Stimulated activated CD8-positive, alpha-beta memory T cell treated with anti-CD3 and anti-CD28 coated beads, Interleukin-2, amount 100 ng/mL, for 48 hours (primary cell): ENCODE data around the gene FOS.
"Not testable (repeated sequence)": the region's sequence is repeated elsewhere in the genome, so short reads cannot be mapped to it uniquely, and the experiment has no call there.

ENCODE experiments used
- DNase-seq, 2 donors: peaks; one replicate each; pipeline ENCODE4 v3.0.0-alpha.2; 2020; ENCODE audit warnings: low read depth in 2 of 2

FOS gene

GRCh38 chr14:75278422-75279152 lies at the start of gene FOS:
Gene FOS (plus strand): TSS chr14:75278828. CDS start chr14:75278983, 155 bp downstream.
- DNase-seq, result peak; percentile 67 to 76

- DNase-seq, result no peak
Measured at GRCh38 chr14:75229661-75230139, 48.9 kb upstream of the FOS start.

- peak in 1 of 2 donors; percentile 27 for DNase-seq
Measured at GRCh38 chr14:75230140-75230792, 48.4 kb upstream of the FOS start.

GRCh38 chr14:75231320-75231719 lies 47.3 kb upstream of the FOS start:
- no peak for DNase-seq

GRCh38 chr14:75232191-75232590 lies 46.4 kb upstream of the FOS start:
- no peak for DNase-seq

GRCh38 chr14:75232597-75232996 lies 46.0 kb upstream of the FOS start:
- no peak for DNase-seq

GRCh38 chr14:75234173-75235115 lies 44.2 kb upstream of the FOS start:
- no peak for DNase-seq

- not testable (repeated sequence) for DNase-seq
Measured at GRCh38 chr14:75235198-75235597, 43.4 kb upstream of the FOS start.

GRCh38 chr14:75236467-75236866 lies 42.2 kb upstream of the FOS start:
- no peak for DNase-seq

- no peak for DNase-seq
Measured at GRCh38 chr14:75236901-75237419, 41.7 kb upstream of the FOS start.

GRCh38 chr14:75238756-75239455 lies 39.7 kb upstream of the FOS start:
- DNase-seq, result no peak

GRCh38 chr14:75240781-75241180 lies 37.8 kb upstream of the FOS start:
- DNase-seq, result no peak

GRCh38 chr14:75242546-75243273 lies 35.9 kb upstream of the FOS start:
- no peak for DNase-seq

GRCh38 chr14:75244121-75244520 lies 34.5 kb upstream of the FOS start:
- no peak for DNase-seq

- DNase-seq, result no peak
Measured at GRCh38 chr14:75246546-75247285, 31.9 kb upstream of the FOS start.

- DNase-seq, result peak; percentile 51 to 57
Measured at GRCh38 chr14:75247286-75247922, 31.2 kb upstream of the FOS start.

GRCh38 chr14:75247939-75248338 lies 30.7 kb upstream of the FOS start:
- no peak for DNase-seq

- peak; percentile 66 to 74 for DNase-seq
Measured at GRCh38 chr14:75249251-75249957, 29.2 kb upstream of the FOS start.

- DNase-seq, result no peak
Measured at GRCh38 chr14:75249958-75250336, 28.7 kb upstream of the FOS start.
